ENCODE data around the gene BRWD1. TPM values are rescaled to one million over a fixed set of nuclear protein-coding genes. Genes with fewer than 3 reads are reported as not detected.

The BRWD1 gene
- polyA plus RNA-seq, 2 of the 4 experiments (the other 2 are of a cell fraction) = 6.9 to 22.2 TPM

DNA sequence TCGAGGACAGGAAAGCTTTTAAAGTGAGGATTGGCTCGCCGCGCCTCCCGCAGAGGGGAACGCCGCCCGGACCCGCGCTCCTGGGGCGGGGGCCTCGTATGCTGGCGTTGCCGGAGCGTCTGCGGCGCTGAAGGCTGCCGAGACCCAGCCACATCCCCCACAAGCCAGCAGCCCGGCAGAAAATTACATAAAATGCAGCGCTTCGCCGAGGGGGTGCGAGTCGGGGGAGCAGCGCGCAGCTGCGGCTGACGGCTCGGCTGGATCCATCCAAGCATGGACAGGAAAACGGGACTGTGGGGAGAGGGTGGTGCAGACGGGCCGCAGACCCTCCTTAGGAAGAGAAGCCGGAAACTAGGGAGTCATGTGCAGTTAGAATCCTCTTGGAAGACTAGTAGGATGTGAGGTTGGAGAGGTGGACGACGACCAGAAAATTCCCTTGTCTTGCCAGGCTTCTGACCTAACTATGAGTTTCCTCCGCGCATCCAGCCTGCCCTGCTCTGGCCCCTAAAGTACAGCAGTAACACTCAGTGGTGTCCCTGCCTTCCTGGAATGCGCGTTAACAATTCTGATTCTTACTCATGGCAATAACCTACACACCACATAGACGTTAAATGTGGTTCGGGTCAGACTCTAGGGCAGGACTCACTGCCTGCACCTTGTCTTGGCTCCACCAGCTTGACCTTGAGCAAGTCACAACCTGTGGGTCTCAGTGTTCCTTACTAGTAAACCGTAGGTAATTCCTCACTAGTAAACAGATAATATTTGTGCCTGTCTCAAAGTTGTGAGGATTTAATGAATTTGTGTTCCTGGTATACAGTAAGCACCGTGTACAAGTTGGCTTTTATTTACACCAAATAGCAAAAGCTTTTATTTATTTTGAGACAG is 953 bp upstream of the BRWD1 start:
- peak overlapping the region; percentile 98 to 99 for H3K27ac ChIP-seq
- H3K4me1 ChIP-seq = peaks cover 21% of the 10 kb centered on the region; the same call in 2 of the 3 replicates
- FAIRE-seq = no peak
- ChIA-PET CTCF (interaction anchor here (0.6 to 2.2 kb wide), 6 partner anchors 22 to 399 kb away, joined by 3 to 6 read pairs (median 3); no protein-coding TSS in a partner anchor), POLR2A (interaction anchor here (1.0 to 1.4 kb wide), 5 partner anchors 26 to 73 kb away, joined by 3 to 4 read pairs (median 4); partner anchors contain the start of gene HMGN1)
- H3K4me2 ChIP-seq = peak overlapping the region; percentile 85
- peak; percentile 38 to 52 for ATAC-seq
- DNase-seq (ENCODE audit: low read depth in 1 of 2, low spot score in 1 of 2) = peak; percentile 10 to 38
- H3K4me3 ChIP-seq = peak overlapping the region; percentile 86
- H3K9me3 ChIP-seq = no peaks in the 10 kb centered on the region
- WGBS (ENCODE audit: missing lambda C conversion rate) = 11% methylated on average over 14 of the region's 43 CpGs
- TF ChIP-seq, protein P1, sequence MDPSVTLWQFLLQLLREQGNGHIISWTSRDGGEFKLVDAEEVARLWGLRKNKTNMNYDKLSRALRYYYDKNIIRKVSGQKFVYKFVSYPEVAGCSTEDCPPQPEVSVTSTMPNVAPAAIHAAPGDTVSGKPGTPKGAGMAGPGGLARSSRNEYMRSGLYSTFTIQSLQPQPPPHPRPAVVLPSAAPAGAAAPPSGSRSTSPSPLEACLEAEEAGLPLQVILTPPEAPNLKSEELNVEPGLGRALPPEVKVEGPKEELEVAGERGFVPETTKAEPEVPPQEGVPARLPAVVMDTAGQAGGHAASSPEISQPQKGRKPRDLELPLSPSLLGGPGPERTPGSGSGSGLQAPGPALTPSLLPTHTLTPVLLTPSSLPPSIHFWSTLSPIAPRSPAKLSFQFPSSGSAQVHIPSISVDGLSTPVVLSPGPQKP (IDR thresholded peaks at IDR 0.05; ENCODE audit: low read depth, low read length) = no peak
- TF ChIP-seq, protein P2, sequence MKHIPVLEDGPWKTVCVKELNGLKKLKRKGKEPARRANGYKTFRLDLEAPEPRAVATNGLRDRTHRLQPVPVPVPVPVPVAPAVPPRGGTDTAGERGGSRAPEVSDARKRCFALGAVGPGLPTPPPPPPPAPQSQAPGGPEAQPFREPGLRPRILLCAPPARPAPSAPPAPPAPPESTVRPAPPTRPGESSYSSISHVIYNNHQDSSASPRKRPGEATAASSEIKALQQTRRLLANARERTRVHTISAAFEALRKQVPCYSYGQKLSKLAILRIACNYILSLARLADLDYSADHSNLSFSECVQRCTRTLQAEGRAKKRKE (CRISPR knock-in tag; IDR thresholded peaks at IDR 0.05; ENCODE audit: low read depth) = no peak
- no peak for TF ChIP-seq EHF (CRISPR knock-in tag; IDR thresholded peaks at IDR 0.05)
- TF ChIP-seq ZSCAN20 (CRISPR knock-in tag; IDR thresholded peaks at IDR 0.05) = no peak
- no peak for TF ChIP-seq JUN (IDR thresholded peaks at IDR 0.05)

DNA sequence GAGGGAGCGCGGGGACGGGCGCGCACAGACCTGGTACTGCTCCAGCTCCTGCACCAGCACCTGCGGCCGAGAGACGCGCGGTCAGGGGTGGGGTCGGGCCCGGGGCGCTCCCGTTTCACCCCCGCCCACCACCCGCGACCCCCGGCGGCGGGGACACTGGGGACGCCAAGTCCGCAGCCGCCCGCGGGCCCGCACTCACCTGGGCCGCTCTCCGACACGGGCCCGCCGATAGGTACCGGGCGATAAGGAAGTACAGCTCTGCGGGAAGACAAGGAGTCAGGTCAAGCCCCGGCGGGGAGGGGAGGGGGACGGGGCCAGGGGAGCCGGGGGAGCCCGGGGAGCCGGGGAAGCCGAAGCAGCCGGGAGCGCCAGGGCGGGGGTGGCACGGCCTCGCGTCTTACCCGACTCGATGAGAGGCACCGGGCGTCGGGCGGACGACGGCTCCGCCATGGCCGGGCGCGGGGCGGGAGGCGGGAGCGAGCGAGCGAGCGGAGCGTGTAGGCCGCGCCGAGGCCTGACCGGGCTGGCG is 326 bp downstream of the BRWD1 start:
- H3K4me2 ChIP-seq = peak overlapping the region; percentile 57
- peak; percentile 74 to 81 for ATAC-seq
- TF ChIP-seq KDM5A (IDR thresholded peaks at IDR 0.05) (no peak), HDAC2 (IDR thresholded peaks at IDR 0.05) (no peak), PHF8 (IDR thresholded peaks at IDR 0.05; ENCODE audit: borderline replicate concordance, low read depth) (peak; percentile 43; the same call in 1 of the 2 replicates), CEBPB (IDR thresholded peaks at IDR 0.05) (no peak), POLR2A (IDR thresholded peaks at IDR 0.05; ENCODE audit: low read length) (peak; percentile 72)
- TF ChIP-seq, protein P3, sequence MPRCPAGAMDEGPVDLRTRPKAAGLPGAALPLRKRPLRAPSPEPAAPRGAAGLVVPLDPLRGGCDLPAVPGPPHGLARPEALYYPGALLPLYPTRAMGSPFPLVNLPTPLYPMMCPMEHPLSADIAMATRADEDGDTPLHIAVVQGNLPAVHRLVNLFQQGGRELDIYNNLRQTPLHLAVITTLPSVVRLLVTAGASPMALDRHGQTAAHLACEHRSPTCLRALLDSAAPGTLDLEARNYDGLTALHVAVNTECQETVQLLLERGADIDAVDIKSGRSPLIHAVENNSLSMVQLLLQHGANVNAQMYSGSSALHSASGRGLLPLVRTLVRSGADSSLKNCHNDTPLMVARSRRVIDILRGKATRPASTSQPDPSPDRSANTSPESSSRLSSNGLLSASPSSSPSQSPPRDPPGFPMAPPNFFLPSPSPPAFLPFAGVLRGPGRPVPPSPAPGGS (IDR thresholded peaks at IDR 0.05) = no peak
- no peaks in the 10 kb centered on the region for H3K9me3 ChIP-seq
- no CpG with 5 or more reads among the region's 71 CpGs for WGBS (ENCODE audit: missing lambda C conversion rate)
- H3K4me1 ChIP-seq = peaks cover 17% of the 10 kb centered on the region; the same call in 2 of the 3 replicates
- ChIA-PET CTCF (interaction anchor here (0.7 to 2.2 kb wide), 3 partner anchors 18 to 74 kb away, joined by 3 to 6 read pairs (median 4); no protein-coding TSS in a partner anchor), POLR2A (interaction anchor here (0.6 to 1.4 kb wide), 8 partner anchors 10 to 74 kb away, joined by 3 to 7 read pairs (median 4); partner anchors contain the start of gene HMGN1)
- peak in 1 of 2 experiments; percentile 10 for DNase-seq (ENCODE audit: low read depth in 1 of 2, low spot score in 1 of 2)
- peak overlapping the region; percentile 86 for H3K4me3 ChIP-seq
- no peak for FAIRE-seq
- H3K27ac ChIP-seq = peak overlapping the region; percentile 98 to 99

DNA sequence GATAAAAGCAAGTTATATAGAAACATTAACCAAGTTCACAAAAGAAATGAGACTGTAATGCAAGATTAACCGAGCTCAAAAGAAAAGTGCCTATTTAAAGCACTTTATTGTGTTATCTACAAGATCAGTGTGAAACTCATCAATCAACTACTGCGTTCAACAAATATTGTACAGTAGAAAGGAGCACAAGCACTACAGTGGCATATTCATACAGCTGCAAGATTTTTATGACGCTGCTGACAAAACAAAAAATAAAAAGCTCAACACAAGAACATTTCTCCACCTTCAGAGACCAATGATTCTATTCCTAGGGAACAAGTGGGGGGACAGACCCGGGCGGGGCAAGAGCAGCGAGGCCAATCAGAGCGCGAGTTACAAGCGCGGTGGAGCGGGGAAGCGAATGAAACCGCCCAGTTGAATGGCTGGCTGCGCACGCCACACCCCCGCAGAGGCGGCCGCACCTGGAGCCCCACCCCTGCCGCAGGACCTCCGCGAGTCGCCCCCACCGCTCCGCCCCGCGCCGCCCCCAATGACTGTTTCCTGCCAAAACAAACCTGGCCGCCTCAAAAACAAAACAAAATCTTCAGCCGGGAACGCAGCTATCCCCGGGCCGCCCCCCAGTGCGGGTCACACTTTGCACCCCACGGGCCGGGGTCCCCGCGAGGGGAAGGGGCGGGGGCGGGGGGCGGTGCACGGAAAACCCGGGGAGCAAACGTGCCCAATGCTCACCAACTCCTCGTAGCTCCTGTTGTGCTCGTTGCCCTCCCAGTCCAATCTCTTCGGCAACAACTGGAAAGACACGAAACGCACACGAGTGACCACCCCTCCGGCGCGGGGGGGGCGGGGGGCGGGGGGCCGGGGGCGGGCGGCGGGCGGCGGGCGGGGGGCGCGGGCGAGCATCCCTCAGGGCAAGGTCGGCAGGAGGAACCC is 1.1 kb downstream of the BRWD1 start:
- H3K9me3 ChIP-seq = no peaks in the 10 kb centered on the region
- H3K4me3 ChIP-seq = peak overlapping the region; percentile 86
- WGBS (ENCODE audit: missing lambda C conversion rate) = 6% methylated on average over 9 of the region's 65 CpGs
- peak overlapping the region; percentile 73 for H3K4me2 ChIP-seq
- peaks cover 17% of the 10 kb centered on the region; the same call in 2 of the 3 replicates for H3K4me1 ChIP-seq
- ChIA-PET POLR2A (interaction anchor here (1.0 to 1.3 kb wide), 3 partner anchors 9 to 68 kb away, joined by 4 to 7 read pairs (median 4); partner anchors contain the start of gene HMGN1), CTCF (interaction anchor here (1.2 to 2.2 kb wide), 2 partner anchors 19 to 75 kb away, joined by 3 to 6 read pairs; no protein-coding TSS in a partner anchor)
- peak; percentile 81 to 90 for ATAC-seq
- H3K27ac ChIP-seq = peak overlapping the region; percentile 98 to 99
- peak; percentile 87 to 92 for DNase-seq (ENCODE audit: low read depth in 1 of 2, low spot score in 1 of 2)
- TF ChIP-seq ZC3H11A (IDR thresholded peaks at IDR 0.05) (no peak), SREBF2 (IDR thresholded peaks at IDR 0.05) (peak; percentile 22; the same call in 1 of the 2 replicates), FOSB (CRISPR knock-in tag; IDR thresholded peaks at IDR 0.05) (no peak), EHMT2 (IDR thresholded peaks at IDR 0.05; ENCODE audit: low read depth) (no peak), GATA3 (IDR thresholded peaks at IDR 0.05; ENCODE audit: borderline replicate concordance) (no peak), FOXS1 (CRISPR knock-in tag; IDR thresholded peaks at IDR 0.05) (no peak), NR3C1 (IDR thresholded peaks at IDR 0.05) (no peak)
- TF ChIP-seq, protein P4, sequence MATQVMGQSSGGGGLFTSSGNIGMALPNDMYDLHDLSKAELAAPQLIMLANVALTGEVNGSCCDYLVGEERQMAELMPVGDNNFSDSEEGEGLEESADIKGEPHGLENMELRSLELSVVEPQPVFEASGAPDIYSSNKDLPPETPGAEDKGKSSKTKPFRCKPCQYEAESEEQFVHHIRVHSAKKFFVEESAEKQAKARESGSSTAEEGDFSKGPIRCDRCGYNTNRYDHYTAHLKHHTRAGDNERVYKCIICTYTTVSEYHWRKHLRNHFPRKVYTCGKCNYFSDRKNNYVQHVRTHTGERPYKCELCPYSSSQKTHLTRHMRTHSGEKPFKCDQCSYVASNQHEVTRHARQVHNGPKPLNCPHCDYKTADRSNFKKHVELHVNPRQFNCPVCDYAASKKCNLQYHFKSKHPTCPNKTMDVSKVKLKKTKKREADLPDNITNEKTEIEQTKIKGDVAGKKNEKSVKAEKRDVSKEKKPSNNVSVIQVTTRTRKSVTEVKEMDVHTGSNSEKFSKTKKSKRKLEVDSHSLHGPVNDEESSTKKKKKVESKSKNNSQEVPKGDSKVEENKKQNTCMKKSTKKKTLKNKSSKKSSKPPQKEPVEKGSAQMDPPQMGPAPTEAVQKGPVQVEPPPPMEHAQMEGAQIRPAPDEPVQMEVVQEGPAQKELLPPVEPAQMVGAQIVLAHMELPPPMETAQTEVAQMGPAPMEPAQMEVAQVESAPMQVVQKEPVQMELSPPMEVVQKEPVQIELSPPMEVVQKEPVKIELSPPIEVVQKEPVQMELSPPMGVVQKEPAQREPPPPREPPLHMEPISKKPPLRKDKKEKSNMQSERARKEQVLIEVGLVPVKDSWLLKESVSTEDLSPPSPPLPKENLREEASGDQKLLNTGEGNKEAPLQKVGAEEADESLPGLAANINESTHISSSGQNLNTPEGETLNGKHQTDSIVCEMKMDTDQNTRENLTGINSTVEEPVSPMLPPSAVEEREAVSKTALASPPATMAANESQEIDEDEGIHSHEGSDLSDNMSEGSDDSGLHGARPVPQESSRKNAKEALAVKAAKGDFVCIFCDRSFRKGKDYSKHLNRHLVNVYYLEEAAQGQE (IDR thresholded peaks at IDR 0.05) = no peak
- no peak for FAIRE-seq

All from A549 (cell line).